HG02852 (cell line): ENCODE measurements around the gene TSTD1.
"Not testable (repeated sequence)": the region's sequence is repeated elsewhere in the genome, so short reads cannot be mapped to it uniquely, and the experiment has no call there.

ENCODE experiments used
- ATAC-seq: cut with Tn5 transposase; IDR thresholded peaks from one replicate; pipeline ENCODE4 v1.9.1; 2021; ENCODE audit warnings: mild to moderate bottlenecking, moderate library complexity; ENCODE audit not compliant: unreplicated experiment

TSTD1 gene

GRCh38 chr1:161039154-161039545 is 386 bp upstream of the TSTD1 start:
- no peak for ATAC-seq

DNA sequence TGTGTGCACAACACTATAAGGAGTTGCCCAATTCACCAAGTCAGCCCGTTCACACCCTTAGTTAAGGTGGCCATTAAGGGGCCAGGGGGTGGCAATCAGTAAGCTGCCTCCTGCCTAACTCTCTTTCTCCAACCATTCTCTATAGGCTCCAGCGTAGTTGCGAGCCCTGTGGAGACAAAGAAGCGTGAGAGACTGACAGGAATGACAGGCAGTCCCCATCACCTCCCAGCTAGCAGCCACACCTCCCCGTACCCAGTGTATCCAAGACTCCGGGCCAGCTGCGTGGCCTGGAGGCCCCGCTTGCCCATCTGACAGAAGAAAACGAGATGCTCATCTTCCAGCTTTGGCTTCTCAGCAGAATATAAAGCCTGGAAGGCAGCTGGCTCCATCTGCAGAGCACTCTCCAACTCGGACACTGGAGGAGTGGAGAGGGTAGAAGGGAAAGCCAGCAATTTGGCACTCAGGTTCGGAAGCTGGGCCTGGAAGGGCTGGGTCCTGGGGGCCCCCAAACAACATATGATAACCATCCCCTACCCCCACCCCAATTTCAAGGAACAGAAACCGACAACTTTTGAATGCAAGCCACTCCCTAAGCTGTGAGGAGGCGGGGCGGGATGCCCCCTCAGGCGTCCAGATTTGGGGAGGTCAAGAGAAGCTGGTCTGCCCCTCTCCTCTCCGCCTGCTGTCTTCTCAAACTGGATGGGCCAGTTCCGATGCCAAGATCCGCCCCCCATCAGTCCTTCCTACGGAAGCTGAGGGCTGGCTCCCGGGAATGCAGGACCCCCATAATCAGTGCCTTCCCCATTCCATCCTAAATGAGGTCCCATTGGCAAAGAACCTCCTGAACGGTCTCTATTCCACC is 872 bp downstream of the TSTD1 start:
- no peak for ATAC-seq

DNA sequence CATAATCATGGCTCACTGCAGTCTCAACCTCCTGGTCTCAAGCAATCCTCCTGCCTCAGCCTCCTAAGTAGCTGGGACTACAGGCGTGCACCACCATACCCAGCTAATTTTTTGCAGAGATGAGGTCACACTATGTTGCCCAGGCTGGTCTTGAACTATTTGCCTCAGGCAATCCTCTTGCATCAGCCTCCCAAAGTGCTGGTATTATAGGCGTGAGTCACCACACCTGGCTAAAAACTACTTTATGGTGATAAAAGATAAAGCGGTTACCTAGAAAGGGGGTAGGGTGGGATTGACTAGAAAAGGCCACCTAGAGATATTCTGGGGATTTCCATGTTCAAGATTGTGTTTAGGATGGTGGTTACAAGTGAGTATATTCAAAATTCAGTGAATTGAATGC is 5.0 kb downstream of the TSTD1 start:
- ATAC-seq: no peak

- ATAC-seq: no peak
These were observed 6.4 kb downstream of the TSTD1 start for GRCh38 chr1:161032409-161032808.

GRCh38 chr1:161031874-161032273 is 6.9 kb downstream of the TSTD1 start:
- no peak for ATAC-seq

- ATAC-seq: not testable (repeated sequence)
These were observed 9.3 kb downstream of the TSTD1 start for GRCh38 chr1:161029466-161029865.

GRCh38 chr1:161026954-161027353 is 11.8 kb downstream of the TSTD1 start:
- not testable (repeated sequence) for ATAC-seq

DNA sequence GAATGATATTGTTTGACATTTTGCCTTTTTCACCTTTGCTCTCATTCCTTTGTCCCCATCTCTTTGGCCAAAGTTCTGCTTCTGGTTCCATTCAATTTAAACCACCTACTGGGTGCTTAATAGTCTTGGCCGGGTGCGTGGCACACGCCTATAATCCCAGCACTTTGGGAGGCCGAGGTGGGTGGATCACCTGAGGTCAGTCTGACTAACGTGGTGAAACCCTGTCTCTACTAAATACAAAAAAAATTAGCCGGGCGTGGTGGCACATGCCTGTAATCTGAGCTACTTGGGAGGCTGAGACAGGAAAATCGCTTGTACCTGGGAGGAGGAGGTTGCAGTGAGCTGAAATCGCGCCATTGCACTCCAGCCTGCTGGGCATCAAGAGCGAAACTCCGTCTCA is 16.3 kb downstream of the TSTD1 start:
- not testable (repeated sequence) for ATAC-seq

GRCh38 chr1:161021970-161022353 is 16.8 kb downstream of the TSTD1 start:
- ATAC-seq: no peak

DNA sequence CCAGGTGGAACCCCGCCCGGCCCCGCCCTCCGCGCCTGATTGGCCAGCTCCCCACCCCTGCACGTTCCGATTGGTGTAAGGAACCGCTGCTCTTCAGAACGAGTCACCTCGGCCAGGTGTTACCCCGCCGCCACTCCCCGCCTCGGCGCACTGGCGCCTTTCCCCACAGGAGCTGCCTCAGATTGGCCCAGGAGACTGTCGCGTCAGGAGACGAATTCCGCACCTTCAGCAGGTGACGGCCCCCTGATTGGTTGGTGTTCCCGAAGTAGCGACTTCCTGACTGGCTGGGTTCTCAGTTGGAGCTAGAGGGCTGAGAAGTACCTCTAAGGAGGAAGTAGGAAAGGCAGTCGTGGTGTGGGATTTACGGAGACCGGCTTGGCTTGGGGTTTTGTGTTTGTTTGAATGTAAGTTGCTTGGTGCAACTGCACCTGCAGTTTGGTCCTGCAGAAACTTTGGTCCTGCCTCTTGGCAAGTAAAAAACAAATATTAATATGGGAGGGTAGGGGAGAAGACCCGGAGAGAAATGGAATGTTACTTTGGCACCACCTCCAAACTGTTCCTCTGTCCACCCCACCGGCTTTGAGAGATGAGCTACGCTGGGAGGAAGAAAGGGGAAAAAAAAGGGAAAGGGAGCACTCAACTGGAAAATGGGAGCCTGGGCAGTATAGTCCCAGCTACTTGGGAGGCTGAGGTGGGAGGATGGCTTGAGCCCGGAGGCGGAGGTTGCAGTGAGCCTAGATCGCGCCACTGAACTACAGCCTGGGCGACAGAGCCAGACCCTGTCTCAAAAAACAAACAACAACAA is 17.4 kb downstream of the TSTD1 start:
- ATAC-seq: peak; percentile 85

DNA sequence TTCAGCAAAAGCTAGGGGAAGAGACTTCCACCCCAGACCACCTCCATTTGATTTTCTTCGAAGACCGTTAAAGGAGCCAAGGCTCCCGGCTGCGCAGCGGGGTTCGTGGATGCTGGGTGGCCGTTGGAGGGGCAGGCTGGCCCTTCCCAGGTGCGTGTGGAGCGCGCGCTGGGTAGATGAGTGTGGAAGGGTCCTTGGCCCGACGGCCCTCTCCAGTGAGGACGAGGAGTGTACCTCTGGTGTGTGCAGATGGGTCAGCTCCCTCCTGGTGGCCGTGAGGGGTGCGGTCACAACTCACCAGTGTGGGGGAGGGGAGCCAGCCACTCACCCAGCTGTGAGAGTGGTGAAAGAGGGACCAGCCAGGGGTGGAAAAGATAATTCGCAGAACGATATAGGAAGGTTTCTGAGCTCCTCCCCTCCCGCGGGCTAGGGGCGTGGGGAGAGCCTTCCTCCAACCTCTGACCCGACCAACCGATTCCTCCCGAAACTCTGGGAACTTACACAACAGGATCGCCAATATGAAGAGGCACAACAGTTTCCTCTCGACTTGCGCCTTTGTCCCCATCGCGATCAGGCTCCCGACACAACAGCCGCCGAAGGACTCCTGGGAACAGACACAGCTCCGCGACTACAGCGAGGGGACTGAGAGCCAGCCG is 18.1 kb downstream of the TSTD1 start, which contains the start of gene F11R:
Gene F11R, minus strand, starts transcription at position 644 of the 656 bp plus-strand sequence. Its CDS starts 79 bp downstream, at position 565.
- ATAC-seq: peak; percentile 47

DNA sequence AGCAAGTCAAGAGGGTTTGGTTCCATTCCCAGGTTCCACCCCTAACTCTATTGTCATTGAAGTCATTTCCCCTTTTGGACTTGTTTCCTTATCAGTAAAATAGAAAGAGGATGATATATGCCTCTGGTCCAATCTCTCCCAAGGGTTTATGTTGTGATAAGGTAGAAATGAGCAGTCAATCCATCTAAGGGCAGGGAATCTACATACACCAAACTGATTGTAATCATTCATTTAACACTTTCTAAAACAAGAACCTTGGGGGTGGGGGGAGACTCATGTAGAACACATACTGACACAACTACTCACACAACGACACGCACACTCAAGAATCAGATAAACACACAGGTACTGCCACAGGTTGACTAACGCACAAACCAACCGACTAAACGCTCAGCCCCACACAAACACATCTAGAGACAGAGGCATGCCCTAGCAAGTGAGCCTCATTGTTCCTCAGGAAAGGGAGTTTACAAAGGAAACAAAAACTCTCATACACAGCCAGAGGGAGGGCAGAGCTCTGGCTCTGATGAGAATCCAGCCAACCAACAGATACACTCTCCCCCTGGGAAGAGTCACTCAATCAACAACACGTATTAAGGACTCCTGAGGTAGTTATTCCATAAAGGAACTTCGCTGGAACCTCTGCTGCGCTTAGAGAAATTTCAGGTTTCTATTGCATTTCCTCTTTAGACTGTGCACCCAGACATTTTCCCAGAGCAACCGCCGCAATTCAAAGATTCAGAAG is 18.8 kb downstream of the TSTD1 start:
- ATAC-seq: no peak

GRCh38 chr1:161019111-161019660 is 19.6 kb downstream of the TSTD1 start:
- ATAC-seq: not testable (repeated sequence)

GRCh38 chr1:161018631-161018930 is 20.2 kb downstream of the TSTD1 start:
- no peak for ATAC-seq

DNA sequence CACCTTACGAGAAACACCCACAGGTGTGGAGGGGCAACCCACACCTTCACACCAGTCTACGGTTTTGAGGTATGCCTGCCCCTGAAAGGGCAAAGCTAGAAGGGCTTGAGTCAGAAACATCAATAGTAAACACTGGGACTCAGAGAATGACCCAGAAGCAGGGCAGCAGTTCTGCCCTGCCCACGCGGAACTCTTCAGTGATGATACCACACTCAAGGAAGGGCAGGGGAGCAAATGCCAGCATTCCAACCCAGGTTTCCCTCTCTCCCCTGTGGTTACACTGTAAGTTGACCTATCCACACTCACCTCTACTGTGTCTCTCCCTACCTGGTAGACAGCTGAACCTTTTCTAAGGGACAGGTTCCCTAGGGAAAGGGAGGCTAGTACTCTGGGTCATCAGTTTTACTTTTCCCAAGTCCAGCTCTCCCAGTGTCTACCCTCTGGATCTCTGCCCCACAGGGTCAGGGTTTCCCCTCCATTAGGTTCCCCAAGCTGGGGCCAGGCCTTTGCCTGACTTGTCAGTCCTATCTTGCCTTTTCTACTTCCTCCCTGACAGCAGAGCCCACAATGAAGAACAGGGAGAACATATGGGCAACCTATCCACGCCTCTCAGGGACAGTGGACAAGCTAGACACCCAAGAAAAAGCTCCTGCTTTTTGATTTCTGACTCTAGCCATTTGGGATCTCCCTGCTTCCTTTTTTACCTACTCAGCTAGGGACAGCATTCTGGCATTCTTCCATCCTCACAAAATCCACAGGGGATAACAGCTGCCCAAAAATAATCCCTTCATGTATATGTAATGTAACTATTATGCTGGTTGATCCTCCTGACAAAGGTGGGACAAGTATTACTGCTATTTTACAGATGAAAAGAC is 20.8 kb downstream of the TSTD1 start:
- no peak for ATAC-seq

GRCh38 chr1:161017181-161017580 is 21.6 kb downstream of the TSTD1 start:
- ATAC-seq: not testable (repeated sequence)

GRCh38 chr1:161016683-161017082 is 22.1 kb downstream of the TSTD1 start:
- ATAC-seq: not testable (repeated sequence)

DNA sequence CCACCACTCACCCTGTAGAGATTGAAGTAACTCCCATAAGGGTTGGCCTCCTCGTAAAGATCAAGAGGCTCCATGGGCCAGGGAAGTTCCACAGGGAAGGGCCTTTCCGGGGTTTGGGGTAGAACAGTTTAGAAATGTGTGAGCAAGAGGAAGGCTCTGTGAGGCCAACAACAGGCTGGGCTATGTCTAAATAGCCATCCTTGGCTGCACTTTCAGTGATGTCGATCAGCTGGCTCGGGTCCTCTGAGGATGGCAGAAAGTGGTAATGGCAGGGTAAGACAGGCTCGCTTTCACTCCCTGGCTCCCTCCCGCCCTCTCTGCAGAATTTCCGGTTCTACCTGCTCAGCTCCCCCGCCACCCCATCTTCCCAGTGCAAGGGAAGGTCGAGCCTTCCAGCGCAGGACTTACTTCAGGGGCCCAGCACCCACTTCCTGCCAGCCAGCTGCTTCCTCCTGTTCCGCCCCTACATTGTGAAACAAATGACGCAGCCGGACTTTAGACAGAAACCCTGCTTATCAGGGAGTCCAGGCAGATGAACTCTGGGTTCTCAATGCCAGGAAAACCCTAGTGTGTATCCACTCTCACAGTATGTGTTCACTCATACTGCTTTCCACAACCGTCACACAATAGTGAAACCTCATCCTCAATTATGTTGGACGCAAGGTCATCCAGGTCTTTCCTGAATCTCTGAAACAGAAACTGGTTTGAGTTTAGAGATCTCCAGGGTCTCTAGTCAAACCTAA is 25.1 kb downstream of the TSTD1 start:
- peak; percentile 88 for ATAC-seq

DNA sequence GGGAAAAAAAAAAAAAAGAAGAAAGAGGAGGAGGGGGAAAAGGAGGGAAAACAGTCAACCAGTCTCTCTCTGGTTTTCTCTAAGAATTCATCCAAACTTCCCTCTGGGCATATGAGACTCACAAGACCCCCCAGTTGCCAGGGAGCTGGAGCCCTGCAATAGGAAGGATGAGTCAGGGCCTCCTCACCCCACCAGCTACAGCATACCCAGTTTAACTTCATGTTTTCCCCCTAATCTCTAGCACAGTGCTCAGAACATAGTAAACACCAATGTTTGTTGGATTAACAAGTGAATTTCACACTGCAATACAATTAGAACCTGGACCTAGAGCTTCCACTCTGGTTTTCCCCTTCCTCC is 25.7 kb downstream of the TSTD1 start:
- ATAC-seq: no peak
